GM18508 (cell line): ENCODE data around the gene ANKRD11.

Source experiments
- ATAC-seq: cut with Tn5 transposase; IDR thresholded peaks from one replicate; pipeline ENCODE4 v1.9.1; 2021; ENCODE audit warnings: moderate number of reproducible peaks; ENCODE audit not compliant: insufficient read depth, unreplicated experiment

Gene ANKRD11

GRCh38 chr16:89232107-89232506 is 258.3 kb downstream of the ANKRD11 start:
- ATAC-seq, result no peak

DNA sequence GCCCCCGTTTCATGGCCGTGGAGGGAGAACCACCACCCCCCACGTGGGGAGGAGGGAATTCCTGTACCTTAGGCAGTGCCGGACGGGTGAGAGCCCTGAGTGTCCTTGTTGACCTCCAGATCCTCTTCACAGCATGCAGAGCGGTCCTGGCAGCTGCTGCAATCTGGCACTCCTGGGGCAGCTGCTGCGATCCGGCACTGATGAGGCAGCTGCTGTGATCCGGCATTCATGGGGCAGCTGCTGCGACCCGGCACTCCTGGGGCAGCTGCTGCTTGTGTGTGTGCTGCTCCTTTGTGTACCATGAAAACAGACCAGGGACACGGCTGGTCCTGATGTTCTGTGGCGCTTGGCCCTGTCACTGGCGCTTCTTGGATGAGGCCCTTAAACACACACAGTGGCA is 260.1 kb downstream of the ANKRD11 start:
- ATAC-seq, result no peak

DNA sequence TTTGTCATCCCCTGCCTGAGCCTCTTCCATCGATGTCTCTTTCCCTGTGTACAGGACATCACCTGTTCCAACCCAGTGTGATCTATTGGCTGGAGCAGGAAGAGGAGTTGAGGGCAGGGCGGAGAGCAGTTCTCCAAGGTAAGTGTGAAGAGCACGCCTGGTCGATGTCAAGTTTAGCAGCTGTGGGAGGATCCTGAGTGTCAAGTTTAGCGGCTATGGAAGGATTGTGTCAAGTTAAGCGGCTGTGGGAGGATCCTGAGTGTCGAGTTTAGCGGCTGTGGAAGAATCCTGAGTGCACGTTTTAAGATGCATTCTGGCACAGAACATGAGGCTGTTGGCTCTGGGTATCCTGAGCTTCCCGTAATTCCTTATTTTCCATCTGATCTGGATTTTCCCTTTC is 265.7 kb downstream of the ANKRD11 start:
- ATAC-seq, result no peak

DNA sequence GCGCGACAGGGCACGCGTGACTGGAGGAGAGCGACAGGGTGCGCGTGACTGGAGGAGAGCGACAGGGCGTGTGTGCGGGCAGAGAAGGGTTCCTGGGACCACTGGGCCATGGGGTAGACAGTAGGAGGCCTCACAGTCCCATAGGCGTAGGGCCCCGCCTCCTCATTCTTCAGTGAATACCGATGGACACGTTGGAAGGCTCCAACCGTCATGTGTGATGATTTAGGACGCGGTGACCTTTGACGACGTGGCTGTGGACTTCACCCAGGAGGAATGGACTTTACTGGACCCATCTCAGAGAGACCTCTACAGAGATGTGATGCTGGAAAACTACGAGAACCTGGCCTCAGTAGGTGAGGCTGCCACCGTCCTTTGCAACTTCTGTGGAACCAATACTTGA is 267.4 kb downstream of the ANKRD11 start:
- no peak for ATAC-seq

- no peak for ATAC-seq
Observed at GRCh38 chr16:89221604-89222003, 268.8 kb downstream of the ANKRD11 start.

DNA sequence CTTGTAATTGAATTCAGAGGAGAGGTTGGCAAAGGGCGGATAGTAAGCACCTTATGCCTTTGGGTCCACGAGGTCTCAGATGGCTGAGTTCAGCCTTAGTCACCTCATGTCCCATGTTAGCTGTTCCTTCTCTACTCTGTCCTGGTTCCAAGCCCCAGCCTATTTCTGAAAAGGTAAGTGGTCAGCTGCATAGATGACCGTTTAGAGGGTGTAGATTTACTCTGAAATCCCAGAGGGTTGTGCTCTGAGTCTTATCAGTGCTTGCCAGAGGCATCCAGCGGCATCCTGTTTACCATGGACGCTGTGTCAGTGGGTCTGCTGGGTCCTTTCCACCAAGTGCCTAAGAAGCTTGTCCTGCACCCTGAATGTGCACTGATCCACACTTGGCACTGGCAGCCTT is 271.0 kb downstream of the ANKRD11 start:
- no peak for ATAC-seq
